Measurements from ENCODE around the gene NTN3.
"Not testable (repeated sequence)": the region's sequence is repeated elsewhere in the genome, so short reads cannot be mapped to it uniquely, and the experiment has no call there.

The NTN3 gene

GRCh38 chr16:2441143-2441804, 29.8 kb upstream of the NTN3 start:
- DNase-seq: not testable (repeated sequence)

DNA sequence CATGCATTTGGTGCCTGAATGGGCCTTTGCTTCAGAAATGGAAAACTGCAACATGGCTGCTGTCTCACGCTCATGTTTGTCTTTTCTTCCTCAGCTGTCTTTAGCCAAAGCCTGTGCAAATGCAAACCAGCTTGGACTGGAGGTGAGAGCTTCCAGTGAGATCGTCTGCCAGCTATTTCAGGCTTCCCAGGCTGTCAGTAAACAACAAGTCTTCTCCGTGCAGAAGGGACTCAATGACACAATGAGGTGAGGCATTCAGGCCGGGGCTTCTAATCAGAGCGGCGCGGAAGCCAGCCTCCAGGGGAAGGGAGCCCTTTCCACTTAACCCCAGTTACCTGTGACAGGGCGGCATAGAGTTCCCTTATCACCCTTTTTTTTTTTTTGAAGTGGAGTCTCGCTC, 27.5 kb upstream of the NTN3 start:
- no peak for DNase-seq

DNA sequence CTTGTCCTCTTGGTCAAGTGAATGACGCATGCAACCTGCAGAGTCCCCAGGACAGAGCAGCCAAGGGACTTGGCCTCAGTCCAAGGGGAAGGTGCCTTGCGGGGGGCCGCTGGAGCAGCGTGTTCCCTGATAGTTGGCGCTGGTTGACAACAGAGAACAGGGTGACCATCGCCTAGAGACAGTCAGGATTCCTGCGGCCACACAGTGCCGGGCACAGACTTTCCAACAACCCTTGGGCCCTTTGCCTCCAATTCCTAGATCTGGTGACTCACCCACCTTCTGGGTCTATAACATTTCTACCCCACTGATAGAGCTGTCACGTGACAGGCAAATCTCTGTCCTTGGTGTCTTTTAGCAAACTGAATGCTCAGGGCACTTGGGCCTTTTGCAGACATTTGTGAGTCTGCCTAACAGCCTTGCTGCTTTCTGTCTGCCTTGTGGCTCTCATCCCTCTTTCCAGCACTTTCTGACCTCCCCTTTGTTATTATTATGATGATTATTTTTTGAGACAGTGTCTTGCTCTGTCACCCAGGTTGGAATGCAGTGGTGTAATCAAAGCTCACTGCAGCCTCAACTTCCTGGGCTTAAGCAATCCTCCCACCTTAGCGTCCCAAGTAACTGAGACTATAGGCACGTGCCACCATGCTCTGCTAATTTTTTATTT, 23.0 kb upstream of the NTN3 start:
- no peak for DNase-seq

DNA sequence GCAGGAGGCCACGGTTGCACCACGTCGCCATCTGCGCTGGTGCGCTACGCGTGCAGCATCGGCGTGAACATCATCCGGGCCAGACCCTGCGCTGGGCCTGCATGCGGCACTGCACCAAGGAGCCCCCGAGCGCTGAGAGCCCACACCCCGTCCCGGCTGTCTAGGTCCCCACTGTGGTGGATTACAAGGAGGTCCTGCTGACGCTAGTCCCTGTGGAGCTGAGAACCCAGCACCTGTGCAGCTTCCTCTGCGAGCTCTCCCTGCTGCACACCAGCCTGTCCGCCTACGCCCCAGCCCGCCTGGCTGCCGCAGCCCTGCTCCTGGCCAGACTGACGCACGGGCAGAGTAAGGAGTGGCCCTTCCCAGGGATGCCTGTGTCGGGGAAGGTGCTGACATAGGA, 22.0 kb upstream of the NTN3 start:
- DNase-seq: no peak

- DNase-seq: no peak
Observed at GRCh38 chr16:2450535-2450934, 20.6 kb upstream of the NTN3 start.

DNA sequence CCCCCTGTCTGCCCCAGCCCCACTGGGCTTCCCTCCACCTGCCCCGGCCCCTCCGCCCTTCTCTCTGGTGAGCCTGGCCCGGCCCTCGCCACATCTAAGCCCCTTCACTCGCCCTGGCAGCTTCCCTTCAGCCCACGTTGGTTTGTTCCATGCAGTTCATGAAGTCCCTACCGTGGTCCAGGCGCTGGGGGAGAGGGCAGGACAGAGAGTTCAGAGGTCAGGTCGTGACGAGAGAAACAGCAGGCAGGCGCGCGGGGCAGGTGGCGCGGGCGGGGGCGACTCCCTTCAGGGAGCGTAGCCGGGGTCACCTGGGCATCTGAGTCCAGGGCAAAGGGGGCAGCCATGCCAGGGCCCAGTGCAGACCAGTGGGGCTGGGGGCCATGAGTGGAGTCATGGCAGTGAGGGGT, 20.1 kb upstream of the NTN3 start:
- no peak for DNase-seq

GRCh38 chr16:2451851-2452320, 19.2 kb upstream of the NTN3 start:
- DNase-seq: no peak

DNA sequence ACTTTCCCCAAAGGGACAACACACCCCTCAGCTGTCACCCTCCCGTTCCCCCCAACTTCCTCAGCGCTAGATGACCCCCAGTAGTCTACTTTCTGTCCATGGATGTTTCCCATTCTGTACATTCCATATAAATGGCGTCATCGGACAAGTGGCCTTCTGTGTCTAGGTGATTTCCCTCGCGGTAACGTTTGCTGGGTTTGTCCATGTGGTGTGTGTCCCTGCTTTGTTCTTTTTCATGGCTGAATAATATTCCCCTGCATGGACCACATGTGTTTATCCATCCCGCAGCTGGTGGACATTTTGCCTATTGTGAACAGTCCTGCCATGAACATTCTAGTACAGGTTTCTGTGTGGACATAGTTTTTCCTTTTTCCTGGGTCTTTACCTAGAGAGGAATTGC, 18.4 kb upstream of the NTN3 start:
- no peak for DNase-seq

DNA sequence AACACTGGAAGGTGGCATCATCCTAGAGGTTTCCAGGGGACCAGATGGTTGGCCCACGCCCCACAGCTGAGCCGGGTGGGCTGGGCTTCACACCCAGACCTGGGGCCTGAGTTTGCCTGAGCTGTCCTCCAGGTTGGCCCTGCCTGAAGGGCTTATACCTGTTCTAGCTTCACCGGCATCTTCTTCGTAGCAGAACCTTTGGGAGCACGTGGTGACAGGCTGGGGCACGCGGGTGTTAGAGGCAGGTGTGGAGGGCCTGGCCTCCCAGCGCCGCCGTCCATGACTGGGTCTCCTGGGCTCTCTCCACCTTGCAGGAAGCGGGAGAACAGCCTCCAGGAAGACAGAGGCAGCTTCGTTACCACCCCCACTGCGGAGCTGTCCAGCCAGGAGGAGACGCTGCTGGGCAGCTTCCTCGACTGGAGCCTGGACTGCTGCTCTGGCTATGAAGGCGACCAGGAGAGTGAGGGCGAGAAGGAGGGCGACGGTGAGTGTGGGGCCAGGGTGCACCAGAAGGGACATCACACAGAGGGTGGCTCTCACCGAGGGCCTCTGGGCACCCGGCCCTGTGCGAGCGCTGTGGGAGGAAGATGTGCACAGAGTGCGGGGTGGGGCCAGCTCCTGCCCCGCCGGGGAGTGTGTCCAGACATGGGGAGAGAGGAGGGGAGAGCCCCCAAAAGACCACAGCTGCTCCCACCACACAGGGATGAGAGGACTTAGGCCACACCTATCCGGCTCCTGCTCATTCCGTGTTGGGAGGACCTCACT, 15.8 kb upstream of the NTN3 start:
- no peak for DNase-seq

DNA sequence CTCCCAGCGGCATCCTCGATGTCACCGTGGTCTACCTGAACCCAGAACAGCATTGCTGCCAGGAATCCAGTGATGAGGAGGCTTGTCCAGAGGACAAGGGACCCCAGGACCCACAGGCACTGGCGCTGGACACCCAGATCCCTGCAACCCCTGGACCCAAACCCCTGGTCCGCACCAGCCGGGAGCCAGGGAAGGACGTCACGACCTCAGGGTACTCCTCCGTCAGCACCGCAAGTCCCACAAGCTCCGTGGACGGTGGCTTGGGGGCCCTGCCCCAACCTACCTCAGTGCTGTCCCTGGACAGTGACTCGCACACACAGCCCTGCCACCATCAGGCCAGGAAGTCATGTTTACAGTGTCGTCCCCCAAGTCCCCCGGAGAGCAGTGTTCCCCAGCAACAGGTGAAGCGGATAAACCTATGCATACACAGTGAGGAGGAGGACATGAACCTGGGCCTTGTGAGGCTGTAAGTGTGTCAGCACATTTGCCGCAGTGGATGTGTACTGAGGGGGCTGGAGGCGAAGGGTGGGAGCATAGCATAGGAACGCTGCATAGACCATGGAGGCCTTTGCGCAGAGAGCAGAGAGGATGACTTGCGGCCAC, 14.4 kb upstream of the NTN3 start:
- DNase-seq: no peak

DNA sequence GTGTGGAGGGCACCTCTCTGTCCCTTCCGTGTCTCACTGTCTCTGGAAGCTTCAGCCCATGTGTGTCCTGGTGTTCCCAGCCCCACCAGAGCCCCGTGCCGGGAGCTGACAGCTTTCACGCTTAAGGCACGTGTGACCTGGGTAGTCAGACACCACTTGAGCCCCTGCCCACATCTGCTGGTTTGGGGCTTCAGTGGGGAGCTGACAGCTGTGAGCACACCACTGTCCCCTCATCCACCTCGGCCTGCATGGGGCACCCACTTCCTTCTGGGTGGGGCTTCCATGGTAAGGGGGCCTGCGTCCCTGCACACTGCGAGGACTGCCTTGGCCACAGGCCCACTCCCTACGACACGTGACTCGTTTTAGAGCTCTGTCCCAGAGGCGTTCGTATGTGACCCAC, 13.8 kb upstream of the NTN3 start:
- no peak for DNase-seq

DNA sequence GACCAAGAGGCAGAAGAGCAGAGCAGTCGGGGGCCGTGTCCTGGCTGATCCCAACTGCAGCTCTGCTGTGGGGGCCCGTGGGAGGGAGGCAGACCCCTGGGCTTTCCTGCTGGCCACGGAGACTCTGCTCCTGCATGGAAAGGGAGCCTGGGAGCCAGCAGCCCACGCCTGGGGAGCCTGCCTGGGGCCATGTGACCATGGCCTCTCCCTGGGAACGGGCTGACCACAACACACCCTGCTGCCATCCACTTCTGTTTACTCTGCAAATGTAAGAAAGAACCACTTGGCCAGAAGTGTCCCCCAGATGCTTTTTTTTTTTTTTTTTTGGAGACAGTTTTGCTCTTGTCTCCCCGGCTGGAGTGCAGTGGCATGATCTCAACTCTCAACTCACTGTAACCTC, 13.2 kb upstream of the NTN3 start:
- DNase-seq: no peak

DNA sequence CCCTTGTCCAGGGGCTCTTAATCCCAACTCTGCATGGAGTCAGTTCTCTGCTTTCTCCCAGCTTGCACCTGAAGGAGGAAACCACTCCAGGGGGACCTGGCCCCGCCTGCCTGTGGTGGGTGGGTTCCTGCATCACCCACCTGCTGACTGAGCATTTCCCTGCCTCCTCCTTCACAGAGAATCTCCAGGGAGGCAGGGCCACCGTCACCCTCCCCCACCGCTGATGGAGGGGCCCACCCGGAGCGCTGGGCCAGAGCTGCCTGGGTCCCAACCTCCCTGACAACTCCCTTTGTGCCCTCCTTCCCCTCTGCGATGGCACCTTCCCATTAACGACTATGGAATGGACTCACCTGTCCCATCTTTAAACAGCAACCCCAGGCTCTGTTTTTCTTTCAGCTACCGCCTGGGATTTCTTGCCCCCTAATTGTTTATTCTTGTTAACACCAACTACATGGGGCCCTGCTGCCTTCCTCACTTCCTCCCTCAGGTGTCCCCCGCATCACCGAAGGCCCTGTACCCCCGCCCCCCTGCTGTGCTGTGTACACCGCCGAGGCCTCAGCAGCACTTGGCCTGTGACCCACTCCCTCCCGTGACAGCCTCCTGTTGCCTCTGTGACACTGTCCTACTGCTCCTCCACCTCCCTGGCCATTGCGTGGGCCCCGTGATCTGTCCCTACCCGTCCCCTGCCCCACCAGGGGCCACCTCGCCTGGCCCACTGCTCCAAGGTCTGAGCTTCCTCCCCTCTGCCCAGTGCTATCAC, 12.0 kb upstream of the NTN3 start:
- DNase-seq: no peak

DNA sequence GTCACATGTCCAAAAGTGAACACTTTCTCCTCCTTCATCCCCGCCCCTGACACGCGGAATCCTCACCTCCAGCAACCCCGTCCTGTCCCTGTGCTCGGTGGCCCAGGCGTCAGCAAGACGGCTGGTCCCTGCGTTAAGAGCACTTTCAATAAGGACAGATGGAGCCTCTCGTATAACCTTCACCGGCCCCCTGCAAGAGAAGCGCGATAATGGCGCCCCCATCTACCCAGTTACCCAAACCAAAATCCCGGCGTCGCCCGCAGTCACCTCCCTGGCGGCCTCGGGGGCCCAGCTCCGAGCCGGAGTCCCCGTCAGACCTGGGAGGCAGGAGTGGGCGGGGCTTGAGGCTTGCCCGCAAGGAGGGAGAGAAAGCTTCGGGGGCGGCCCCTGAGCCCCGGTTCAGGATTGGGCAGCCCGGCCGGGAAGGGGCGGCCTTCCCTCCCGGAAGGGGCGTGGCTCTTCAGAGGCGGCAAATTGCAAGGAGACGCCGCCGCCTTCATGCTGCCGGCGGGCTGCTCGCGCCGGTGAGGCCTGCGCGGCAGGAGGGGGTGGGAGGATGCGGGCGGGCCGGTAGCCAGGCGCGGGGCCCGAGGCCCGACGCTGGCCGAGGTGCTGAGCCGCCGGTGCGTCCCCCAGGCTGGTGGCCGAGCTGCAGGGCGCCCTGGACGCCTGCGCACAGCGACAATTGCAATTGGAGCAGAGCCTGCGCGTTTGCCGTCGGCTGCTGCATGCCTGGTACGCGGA, 11.3 kb upstream of the NTN3 start, which contains the start of gene TEDC2:
Gene TEDC2, plus strand, starts transcription at position 463 of the 744 bp plus-strand sequence. Its CDS starts 36 bp downstream, at position 499.
- DNase-seq: peak; percentile 99

GRCh38 chr16:2460391-2460713, 10.7 kb upstream of the NTN3 start:
- no peak for DNase-seq

DNA sequence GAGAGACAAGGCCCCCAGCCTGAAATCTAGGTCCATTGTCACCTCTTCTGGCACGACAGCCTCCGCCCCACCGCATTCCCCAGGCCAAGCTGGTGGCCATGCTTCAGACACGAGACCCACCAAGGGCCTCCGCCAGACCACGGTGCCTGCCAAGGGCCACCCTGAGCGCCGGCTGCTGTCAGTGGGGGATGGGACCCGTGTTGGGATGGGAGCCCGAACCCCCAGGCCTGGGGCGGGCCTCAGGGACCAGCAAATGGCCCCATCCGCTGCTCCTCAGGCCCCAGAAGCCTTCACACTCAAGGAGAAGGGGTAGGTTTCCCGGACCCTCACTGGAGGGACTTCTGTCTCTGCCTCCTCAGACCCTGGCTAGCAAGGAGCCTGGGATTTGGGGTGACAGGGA, 10.2 kb upstream of the NTN3 start:
- DNase-seq: no peak

DNA sequence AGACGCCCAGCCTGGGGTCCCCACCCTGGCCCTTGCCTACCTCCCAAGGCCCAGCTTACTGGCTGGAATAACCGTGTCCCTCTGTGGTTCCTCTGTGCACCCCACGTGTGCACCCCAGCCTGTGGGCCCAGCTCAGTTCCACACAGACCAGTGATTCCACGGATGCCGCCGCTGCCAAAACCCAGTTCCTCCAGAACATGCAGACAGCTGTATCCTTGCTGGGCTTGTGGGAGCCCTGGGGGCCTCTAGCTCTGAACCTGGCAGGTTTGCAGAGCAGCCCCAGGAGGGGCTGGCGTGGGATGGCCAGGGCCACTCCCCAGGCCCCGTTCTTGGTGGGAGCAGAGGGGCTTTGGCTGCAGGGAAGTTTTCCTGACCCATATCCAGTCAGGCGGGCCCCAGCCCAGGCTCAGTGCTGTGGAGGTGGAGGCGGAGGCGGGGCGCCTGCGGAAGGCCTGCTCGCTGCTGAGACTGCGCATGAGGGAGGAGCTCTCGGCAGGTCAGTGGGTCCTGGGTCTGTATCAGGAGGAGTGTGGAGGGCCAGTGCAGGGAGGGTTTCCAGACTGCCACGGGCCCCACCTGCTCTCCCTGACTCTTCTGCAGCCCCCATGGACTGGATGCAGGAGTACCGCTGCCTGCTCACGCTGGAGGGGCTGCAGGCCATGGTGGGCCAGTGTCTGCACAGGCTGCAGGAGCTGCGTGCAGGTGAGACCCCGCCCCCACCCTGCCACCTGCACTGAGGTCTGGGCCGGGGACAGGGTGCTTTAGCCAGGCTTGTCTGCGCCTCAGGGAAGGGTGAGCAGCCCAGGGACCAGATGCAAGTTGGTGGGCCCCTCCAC, 8.8 kb upstream of the NTN3 start:
- DNase-seq: no peak

DNA sequence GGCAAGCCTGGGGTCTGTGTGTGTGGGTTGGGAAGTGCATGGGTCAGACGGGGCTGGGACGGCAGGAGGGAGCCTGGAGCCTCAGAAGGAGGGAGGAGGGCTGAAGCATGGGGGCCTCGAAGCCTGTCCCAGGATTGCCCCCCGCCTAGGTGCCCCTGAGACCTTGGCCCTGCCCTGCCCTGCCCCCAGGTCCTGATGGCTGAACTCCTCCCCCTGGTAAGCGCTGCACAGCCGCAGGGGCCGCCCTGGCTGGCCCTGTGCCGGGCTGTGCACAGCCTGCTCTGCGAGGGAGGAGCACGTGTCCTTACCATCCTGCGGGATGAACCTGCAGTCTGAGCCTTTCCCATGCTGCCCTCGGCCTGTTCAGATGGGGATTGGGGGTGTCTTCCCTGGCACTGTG, 6.8 kb upstream of the NTN3 start:
- no peak for DNase-seq

DNA sequence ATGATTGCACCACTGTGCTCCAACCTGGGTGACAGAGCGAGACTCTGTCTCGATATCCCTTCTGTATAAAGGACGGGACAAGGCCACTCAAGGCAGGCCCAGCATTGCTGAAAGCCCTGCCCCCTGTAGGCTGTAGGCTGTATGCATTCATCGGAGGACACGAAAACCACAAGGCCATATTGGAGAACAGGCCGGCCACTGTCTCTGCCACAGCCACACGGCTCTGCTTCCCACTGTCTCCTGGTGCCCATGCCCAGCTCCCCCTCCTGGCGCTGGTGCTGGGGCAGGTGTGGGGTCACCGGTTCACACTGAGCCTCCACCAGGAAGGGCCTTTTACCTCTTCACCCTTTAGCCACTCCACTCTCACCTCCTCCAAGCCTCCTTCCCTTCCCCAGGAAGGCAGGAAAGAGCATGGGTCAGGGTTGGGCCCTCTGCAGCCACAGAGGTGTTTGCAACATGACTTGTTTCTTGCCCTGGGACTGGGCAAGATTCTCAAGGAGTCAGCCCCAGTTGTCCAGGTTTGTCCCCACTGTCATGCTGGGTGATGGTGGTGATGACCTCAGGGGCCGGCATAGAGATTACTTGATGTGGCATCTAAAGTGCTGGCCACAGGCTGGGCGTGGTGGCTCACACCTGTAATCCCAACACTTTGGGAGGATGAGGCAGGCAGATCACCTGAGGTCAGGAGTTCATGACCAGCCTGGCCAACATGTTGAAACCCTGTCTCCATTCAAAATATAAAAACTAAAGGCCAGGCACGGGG, 5.3 kb upstream of the NTN3 start:
- no peak for DNase-seq
